ENCODE results near the gene LZTS2. TPM values are rescaled to one million over a fixed set of nuclear protein-coding genes. Genes with fewer than 3 reads are reported as not detected.

LZTS2 gene
- total and polyA plus RNA-seq, 2 experiments from 2014 or later: 27.6 to 88.3 TPM

DNA sequence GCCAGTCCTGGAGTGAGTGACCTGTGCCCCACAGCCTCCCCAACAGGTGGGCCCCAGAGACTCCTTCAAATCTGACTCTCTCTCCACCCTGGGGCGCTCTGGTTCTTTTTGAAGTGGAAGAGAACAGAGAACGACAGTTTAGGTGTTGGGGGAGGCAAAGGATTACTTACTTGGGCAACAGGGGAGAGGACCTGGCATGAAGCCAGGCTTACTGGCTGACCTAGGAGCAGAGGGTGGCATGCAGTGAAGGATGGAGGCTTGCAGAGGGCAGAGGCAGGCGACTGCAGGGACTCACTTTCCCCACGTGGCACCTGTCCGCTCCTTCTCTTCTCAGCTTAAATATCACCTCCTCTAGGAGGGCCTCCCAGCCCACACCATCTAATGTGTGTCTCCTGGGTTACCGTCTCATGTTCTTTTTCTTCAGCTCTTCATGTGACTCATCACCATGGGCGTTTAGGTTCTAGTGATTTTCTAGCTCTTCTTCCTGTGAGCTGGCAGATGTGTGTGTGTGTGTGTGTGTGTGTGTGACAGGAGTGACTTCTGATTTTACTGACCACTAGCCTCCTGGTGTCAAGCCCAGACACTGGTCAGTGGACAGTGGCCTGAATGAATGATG, 15.5 kb downstream of the LZTS2 start (continued):
- TF ChIP-seq ZNF462 (CRISPR knock-in tag; IDR thresholded peaks at IDR 0.05) (no peak), POLR2AphosphoS5 (IDR thresholded peaks at IDR 0.05; ENCODE audit: low read depth) (no peak), REST (IDR thresholded peaks at IDR 0.05; ENCODE audit: unreplicated experiment) (no peak)

DNA sequence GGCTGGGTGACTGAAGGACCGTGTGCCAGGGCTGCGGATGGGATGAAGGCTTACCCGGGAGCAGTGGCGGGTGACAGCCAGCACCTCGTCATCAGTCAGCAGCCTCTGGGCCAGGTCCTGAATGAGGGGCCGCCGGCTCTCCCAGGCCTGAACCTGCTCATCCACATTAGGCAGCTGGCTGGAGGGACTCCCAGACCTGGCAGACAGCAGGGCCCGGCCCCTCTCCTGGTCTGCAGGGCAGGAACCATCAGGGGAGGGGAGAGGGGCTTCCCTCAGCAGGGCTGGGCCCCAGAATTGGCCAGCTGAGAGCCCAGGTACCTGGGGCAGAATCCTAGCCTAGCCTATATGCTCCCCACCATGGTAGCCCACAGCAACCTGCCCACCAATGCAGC, 16.0 kb downstream of the LZTS2 start:
- no peak for ATAC-seq
- no peak for TF ChIP-seq ETS1 (IDR thresholded peaks at IDR 0.05)
- no peak for TF ChIP-seq REST (IDR thresholded peaks at IDR 0.05; ENCODE audit: unreplicated experiment)
- no peak for TF ChIP-seq ZNF114 (CRISPR knock-in tag; IDR thresholded peaks at IDR 0.05)
- H3K27ac ChIP-seq (ENCODE audit: low read depth): no peak overlapping the region
- Mint-ChIP-seq H3K27me3 (ENCODE audit: insufficient read depth, low read depth, poor library complexity) (peaks cover 58% of the 10 kb centered on the region), H3K27ac (no peak overlapping the region), H3K36me3 (ENCODE audit: low read depth) (no peaks in the 10 kb centered on the region; the same call in 2 of the 3 replicates), H3K9me3 (no peaks in the 10 kb centered on the region; the same call in 2 of the 3 replicates), H3K4me1 (peaks cover 23% of the 10 kb centered on the region), H3K4me3 (no peak overlapping the region)
- H2AFZ ChIP-seq: no peak overlapping the region
- H3K36me3 ChIP-seq (ENCODE audit: insufficient read depth): no peaks in the 10 kb centered on the region
- no peaks in the 10 kb centered on the region for H3K79me2 ChIP-seq (replicated peaks; ENCODE audit: insufficient read depth)
- peaks cover 58% of the 10 kb centered on the region for H3K27me3 ChIP-seq (ENCODE audit: insufficient read depth)
- 0 out of 2 replicates have a peak, but pooled peaks cover 4% of the 10 kb centered on the region for H3F3A ChIP-seq (replicated peaks; ENCODE audit: low read depth)
- no peaks in the 10 kb centered on the region for H3K9me2 ChIP-seq (ENCODE audit: insufficient read depth)
- peaks cover 23% of the 10 kb centered on the region; the same call in 1 of the 2 replicates for H3K4me1 ChIP-seq (ENCODE audit: insufficient read depth)
- DNase-seq (ENCODE audit: low spot score): no peak
- H4K20me1 ChIP-seq (replicated peaks; ENCODE audit: insufficient read depth): no peaks in the 10 kb centered on the region
- no peak overlapping the region for H3K4me2 ChIP-seq
- no peak overlapping the region for H3K4me3 ChIP-seq
